ENCODE data around the gene TTLL8. TPM values are rescaled to one million over a fixed set of nuclear protein-coding genes. Genes with fewer than 3 reads are reported as not detected.

TTLL8 gene
- total and polyA plus RNA-seq, 5 experiments from 2014 or later, result not detected

GRCh38 chr22:50068096-50068495, 10.0 kb upstream of the TTLL8 start:
- ATAC-seq, result no peak
- DNase-seq, result no peak
- Mint-ChIP-seq H3K4me1 (no peaks in the 10 kb centered on the region), H3K4me3 (no peak overlapping the region), H3K9me3 (no peaks in the 10 kb centered on the region), H3K36me3 (no peaks in the 10 kb centered on the region), H3K27ac (no peak overlapping the region), H3K27me3 (no peaks in the 10 kb centered on the region)
- POLR2A ChIA-PET, result no interaction called here

DNA sequence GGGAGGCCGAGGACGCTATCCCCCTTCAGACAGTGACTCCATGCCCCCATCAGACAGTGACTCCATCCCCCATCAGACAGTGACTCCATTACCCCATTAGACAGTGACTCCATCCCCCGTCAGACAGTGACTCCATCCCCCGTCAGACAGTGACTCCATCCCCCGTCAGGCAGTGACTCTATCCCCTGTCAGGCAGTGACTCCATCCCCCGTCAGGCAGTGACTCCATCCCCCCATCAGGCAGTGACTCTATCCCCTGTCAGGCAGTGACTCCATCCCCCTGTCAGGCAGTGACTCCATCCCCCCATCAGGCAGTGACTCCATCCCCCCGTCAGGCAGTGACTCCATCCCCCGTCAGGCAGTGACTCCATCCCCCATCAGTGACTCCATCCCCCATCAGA, 9.1 kb upstream of the TTLL8 start:
- Mint-ChIP-seq H3K36me3 (no peaks in the 10 kb centered on the region), H3K27ac (no peak overlapping the region), H3K27me3 (no peaks in the 10 kb centered on the region), H3K9me3 (no peaks in the 10 kb centered on the region), H3K4me1 (no peaks in the 10 kb centered on the region), H3K4me3 (no peak overlapping the region)
- ATAC-seq (no peak), DNase-seq (no peak)
- POLR2A ChIA-PET, result no interaction called here

- Mint-ChIP-seq H3K36me3 (no peaks in the 10 kb centered on the region), H3K27ac (no peak overlapping the region), H3K4me3 (no peak overlapping the region), H3K9me3 (no peaks in the 10 kb centered on the region), H3K4me1 (no peaks in the 10 kb centered on the region), H3K27me3 (peaks cover 4 to 14% (median 6%) of the 10 kb centered on the region in 5 donors)
- POLR2A ChIA-PET, result no interaction called here
- no peak for ATAC-seq
- DNase-seq, result no peak
Observed at GRCh38 chr22:50064453-50064852, 6.4 kb upstream of the TTLL8 start.

GRCh38 chr22:50063589-50064393, 5.7 kb upstream of the TTLL8 start:
- POLR2A ChIA-PET, result no interaction called here
- Mint-ChIP-seq H3K4me1 (no peaks in the 10 kb centered on the region), H3K27me3 (peaks cover 4 to 19% (median 8%) of the 10 kb centered on the region in 5 donors), H3K36me3 (no peaks in the 10 kb centered on the region), H3K4me3 (no peak overlapping the region), H3K9me3 (no peaks in the 10 kb centered on the region), H3K27ac (no peak overlapping the region)
- ATAC-seq (no peak), DNase-seq (no peak)

- POLR2A ChIA-PET, result no interaction called here
Observed at GRCh38 chr22:50062509-50063135, 4.5 kb upstream of the TTLL8 start.

DNA sequence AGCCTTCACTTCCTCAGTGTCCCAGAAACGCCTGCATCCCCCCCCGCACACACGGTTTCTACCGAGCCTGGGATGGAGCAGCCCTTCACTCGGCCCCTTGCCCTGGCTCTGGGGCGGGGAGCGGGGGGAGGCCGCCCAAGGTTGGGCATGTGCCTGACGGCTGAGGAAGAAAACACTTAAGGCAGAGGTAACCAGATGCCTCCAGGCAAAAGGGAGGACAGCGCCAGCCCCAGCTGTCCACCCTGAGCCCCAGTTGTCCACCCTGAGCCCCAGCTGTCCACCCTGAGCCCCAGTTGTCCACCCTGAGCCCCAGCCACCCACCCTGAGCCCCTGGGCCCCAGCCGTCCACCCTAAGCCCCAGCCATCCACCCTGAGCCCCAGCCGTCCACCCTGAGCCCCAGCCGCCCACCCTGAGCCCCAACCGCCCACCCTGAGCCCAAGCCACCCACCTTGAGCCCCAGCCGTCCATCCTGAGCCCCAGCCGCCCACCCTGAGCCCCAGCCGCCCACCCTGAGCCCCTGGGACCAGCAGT, 3.8 kb upstream of the TTLL8 start:
- peaks cover 7 to 28% (median 11%) of the 10 kb centered on the region in 5 donors for H3K27me3 Mint-ChIP-seq
- no peaks in the 10 kb centered on the region for H3K4me1 Mint-ChIP-seq
- no peak overlapping the region for H3K4me3 Mint-ChIP-seq
- no peak overlapping the region for H3K27ac Mint-ChIP-seq
- ATAC-seq (no peak), DNase-seq (no peak)
- POLR2A ChIA-PET, result no interaction called here
- H3K36me3 Mint-ChIP-seq, result no peaks in the 10 kb centered on the region
- H3K9me3 Mint-ChIP-seq, result no peaks in the 10 kb centered on the region

More at GRCh38 chr22:50062509-50063135, 4.5 kb upstream of the TTLL8 start:
- ATAC-seq, result no peak
- no peaks in the 10 kb centered on the region for H3K9me3 Mint-ChIP-seq
- no peak overlapping the region for H3K27ac Mint-ChIP-seq
- H3K36me3 Mint-ChIP-seq, result no peaks in the 10 kb centered on the region
- no peaks in the 10 kb centered on the region for H3K4me1 Mint-ChIP-seq
- H3K27me3 Mint-ChIP-seq, result peaks cover 6 to 22% (median 8%) of the 10 kb centered on the region in 5 donors
- no peak overlapping the region for H3K4me3 Mint-ChIP-seq
- DNase-seq, result no peak

DNA sequence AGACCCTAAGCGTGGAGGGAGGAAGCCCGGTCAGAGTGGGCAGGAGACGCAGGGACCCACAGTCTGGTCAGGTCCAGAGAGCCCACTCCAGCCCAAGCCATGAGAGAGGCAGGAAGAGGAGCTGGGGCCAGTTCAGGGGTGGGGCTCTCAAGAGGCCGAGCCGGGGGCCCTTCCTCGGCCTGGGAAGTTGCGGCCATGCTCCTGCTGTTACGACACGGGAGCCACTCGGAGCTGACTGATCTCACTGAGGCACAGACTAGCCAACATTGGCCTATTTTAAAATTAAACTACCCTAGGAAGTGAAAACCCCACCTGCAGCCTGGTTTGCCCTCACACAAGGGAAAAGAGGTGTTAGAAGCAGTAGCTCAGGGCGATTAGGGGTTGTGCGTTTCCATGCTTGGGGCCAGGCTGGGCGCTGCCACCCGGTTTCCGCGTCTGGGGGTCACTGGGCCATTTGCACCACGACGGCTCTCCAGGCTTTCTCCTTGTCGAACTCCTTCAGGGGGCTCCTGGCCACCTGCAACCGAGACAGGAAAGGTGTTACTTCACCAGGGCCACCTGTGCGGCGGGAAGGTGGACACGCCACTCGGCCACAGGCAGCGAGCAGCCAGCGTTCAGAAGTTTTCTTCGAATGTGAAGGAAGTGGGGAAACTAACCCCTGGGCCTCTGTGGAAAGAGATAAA, 3.2 kb upstream of the TTLL8 start:
- Mint-ChIP-seq H3K27me3 (peaks cover 7 to 34% (median 11%) of the 10 kb centered on the region in 5 donors), H3K27ac (no peak overlapping the region), H3K4me3 (no peak overlapping the region), H3K4me1 (peaks cover 0 to 1% (median 0%) of the 10 kb centered on the region in 4 donors), H3K36me3 (no peaks in the 10 kb centered on the region), H3K9me3 (no peaks in the 10 kb centered on the region)
- POLR2A ChIA-PET, result no interaction called here
- DNase-seq (no peak), ATAC-seq (no peak)

DNA sequence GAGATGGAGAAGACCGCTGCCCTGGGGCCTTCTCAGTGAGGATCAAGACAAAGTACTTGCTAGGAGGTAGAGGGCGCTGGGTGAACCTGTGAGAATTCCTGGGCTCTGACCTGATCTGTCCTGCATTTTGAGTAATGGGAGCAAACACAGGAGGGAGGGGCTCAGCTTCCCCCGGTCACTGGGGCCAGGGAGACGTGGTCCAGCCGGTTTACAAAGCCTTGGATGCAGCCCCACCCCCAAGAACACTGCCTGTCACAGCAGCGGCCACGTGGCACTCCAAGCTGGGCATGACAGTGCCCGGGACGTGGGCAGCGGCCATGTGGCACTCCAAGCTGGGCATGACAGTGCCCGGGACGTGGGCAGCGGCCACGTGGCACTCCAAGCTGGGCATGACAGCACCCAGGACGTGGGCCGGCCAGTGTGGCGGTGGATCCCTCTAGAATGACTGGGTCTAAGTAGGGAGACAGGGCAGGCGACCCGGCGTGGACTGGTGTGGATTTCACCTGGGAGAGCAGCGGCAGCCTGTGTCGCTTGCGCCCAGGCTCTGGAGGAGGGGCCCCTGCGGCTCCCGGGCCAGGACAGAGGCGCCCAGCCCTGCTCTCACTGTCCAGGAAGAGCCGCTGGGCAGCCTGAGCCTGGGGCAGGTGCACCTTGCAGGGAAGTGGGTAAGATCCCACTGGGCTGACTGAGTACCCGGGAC, 2.5 kb upstream of the TTLL8 start:
- Mint-ChIP-seq H3K4me3 (no peak overlapping the region), H3K4me1 (peaks cover 0 to 1% (median 0%) of the 10 kb centered on the region in 4 donors), H3K9me3 (no peaks in the 10 kb centered on the region), H3K36me3 (no peaks in the 10 kb centered on the region), H3K27me3 (peaks cover 7 to 40% (median 11%) of the 10 kb centered on the region in 5 donors), H3K27ac (no peak overlapping the region)
- DNase-seq (no peak), ATAC-seq (no peak)
- POLR2A ChIA-PET, result no interaction called here

DNA sequence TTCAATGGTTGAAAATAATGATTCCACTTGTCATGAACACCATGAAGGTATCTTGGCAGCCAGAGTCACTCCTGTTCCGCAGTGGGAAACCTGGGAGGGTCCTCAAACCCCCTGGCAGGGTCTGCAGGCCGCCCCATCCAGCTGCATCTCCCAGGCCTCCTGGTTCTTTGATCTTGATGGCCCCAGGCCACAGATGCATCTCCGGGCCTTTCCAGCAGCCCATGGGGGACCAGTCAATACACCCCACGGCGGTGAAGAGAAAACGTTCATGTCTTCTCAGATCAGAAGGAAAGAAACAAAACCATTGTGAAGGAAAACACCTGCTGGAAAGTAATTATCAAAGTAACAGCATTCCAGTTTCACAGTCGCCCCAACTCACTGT, 1.8 kb upstream of the TTLL8 start:
- ATAC-seq (no peak), DNase-seq (no peak)
- Mint-ChIP-seq H3K4me3 (peak overlapping the region in 2 of 10 donors; percentile 18 to 24), H3K4me1 (peaks cover 0 to 1% (median 0%) of the 10 kb centered on the region in 4 donors), H3K36me3 (no peaks in the 10 kb centered on the region), H3K9me3 (no peaks in the 10 kb centered on the region), H3K27ac (peak overlapping the region in 1 of 10 donors; percentile 1), H3K27me3 (peaks cover 9 to 48% (median 11%) of the 10 kb centered on the region in 5 donors)
- POLR2A ChIA-PET, result no interaction called here

DNA sequence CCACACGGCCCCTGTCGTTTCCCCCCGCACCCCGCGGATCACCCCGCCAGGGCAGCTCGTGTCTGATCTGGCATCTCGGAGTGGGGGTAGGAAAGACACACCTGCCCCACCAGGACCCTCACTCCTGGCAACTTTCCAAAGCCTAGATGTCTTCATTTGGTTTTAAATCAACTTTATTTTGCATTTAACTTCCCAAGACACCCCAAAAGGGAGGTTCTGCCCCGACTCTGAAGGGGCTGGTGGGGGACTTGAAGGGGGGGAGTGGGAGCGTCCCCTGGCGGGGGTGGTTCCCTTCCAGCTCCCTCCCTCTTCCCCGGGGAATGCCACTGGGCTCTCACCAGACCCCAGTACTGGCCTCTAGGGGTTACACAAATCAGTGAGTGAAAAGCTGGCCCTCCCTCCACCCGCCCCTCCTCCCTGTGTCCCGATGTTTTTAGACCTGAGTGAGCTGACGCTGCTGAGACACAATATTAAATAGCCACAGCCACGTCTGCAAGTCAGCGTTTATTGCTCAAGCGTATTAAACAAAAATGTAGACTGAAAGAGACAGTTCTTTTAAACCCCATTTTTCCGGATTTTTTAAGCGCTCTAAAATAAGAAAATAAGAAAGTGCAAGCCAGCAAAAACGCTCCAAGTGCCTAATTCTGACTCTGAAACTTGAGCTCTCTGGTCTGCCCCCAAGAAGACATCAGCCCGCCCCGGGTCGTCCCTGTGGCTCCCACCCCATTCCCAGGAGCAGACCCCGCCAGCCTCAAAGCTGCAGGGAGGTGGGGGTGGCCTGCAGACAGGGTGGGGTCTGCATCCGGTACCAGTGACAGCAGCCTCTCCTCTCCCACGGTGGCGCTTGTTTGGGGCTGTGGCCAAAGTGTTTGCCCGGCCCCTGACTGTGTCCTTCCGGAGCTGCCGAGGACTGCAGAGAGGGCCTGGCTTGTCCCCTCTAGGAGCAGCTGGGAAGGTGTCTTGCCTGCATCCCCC, 1.1 kb upstream of the TTLL8 start:
- POLR2A ChIA-PET, result no interaction called here
- H3K4me3 Mint-ChIP-seq, result peak overlapping the region in 4 of 10 donors; percentile 7 to 41 (median 21)

DNA sequence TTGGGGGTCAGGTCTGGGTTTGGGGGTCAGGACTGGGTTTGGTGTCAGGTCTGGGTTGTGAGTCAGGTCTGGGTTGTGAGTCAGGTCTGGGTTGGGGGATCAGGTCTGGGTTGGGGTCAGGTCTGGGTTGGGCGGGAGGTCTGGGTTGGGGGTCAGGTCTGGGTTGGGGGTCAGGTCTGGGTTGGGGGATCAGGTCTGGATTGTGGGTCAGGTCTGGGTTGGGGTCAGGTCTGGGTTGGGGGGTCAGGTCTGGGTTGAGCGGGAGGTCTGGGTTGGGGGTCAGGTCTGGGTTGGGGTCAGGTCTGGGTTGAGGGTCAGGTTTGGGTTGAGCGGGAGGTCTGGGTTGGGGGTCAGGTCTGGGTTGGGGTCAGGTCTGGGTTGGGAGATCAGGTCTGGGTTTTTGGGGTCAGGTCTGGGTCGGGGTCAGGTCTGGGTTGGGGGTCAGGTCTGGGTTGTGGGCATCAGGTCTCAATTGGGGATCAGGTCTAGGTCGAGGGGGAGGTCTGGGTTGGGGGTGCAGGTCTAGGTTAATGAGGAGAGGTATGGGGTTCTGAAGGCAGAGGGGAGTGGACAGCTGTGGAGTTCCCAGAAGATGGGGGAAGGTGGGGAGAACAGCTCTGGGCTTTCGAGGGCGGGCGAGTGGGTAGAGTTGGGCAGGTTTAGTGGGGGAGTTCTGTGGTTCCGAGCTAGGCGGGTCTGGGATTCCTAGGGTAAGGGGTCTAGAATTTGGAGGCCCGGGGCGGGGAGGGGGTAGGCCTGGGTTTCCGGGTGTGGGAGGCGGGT, 629 bp downstream of the TTLL8 start:
- peak overlapping the region in 5 of 10 donors; percentile 33 to 69 (median 45) for H3K4me3 Mint-ChIP-seq
- peaks cover 0 to 1% (median 0%) of the 10 kb centered on the region in 4 donors for H3K4me1 Mint-ChIP-seq
- peaks cover 0 to 8% (median 0%) of the 10 kb centered on the region in 3 donors for H3K36me3 Mint-ChIP-seq
- H3K27me3 Mint-ChIP-seq, result peaks cover 12 to 58% (median 18%) of the 10 kb centered on the region in 5 donors
- ATAC-seq (no peak), DNase-seq (no peak)
- POLR2A ChIA-PET, result interaction anchor here (0.7 kb wide), 1 partner anchor 408 kb away, joined by 4 read pairs; no protein-coding TSS in a partner anchor
- no peak overlapping the region for H3K27ac Mint-ChIP-seq
- H3K9me3 Mint-ChIP-seq, result peaks cover 0 to 14% (median 2%) of the 10 kb centered on the region in 9 donors

More for the DNA sequence above, 1.1 kb upstream of the TTLL8 start:
- no peaks in the 10 kb centered on the region for H3K36me3 Mint-ChIP-seq
- H3K9me3 Mint-ChIP-seq, result peaks cover 0 to 2% (median 0%) of the 10 kb centered on the region in 9 donors
- no peak for ATAC-seq
- H3K27ac Mint-ChIP-seq, result no peak overlapping the region
- H3K27me3 Mint-ChIP-seq, result peaks cover 9 to 52% (median 12%) of the 10 kb centered on the region in 5 donors
- DNase-seq, result no peak
- peaks cover 0 to 1% (median 0%) of the 10 kb centered on the region in 4 donors for H3K4me1 Mint-ChIP-seq
